Naive thymus-derived CD8-positive, alpha-beta T cell (primary cell): ENCODE measurements around the gene ADCY5. TPM values are rescaled to one million over a fixed set of nuclear protein-coding genes. Genes with fewer than 3 reads are reported as not detected.
"Not testable (repeated sequence)": the region's sequence is repeated elsewhere in the genome, so short reads cannot be mapped to it uniquely, and the experiment has no call there.

ENCODE experiments used
- ATAC-seq, 2 donors: fragments of 150-1000 bp; cut with Tn5 transposase in 1 of 2; sonication (Bioruptor Pico), chemical (Tn5 transposase) in 1 of 2; 1 replicate in 1 of 2; 2 replicates in 1 of 2; pipeline ENCODE4 v1.10.0; 2021; ENCODE audit warnings: mild to moderate bottlenecking in 2 of 2, moderate library complexity in 2 of 2
- POLR2A ChIA-PET: fragments of 350-600 bp; sonication (Branson Sonifier 250); formaldehyde crosslinking; loops from one replicate; lab custom pipeline; 2021; ENCODE audit warnings: antibody characterized with exemption; lab: Charles Lee
- DNase-seq, 10 donors: peaks; one replicate each; pipeline versions ENCODE4 v3.0.0 to v3.0.0-alpha.2; 2020 to 2022
- H3K27ac Mint-ChIP-seq, 10 donors: one replicate each; pipeline ENCODE4 v1.8.0; 2020 to 2022; ENCODE audit warnings: mild to moderate bottlenecking in 10 of 10, mixed read lengths in 10 of 10, moderate library complexity in 4 of 10, inconsistent platforms in 1 of 10
- H3K27me3 Mint-ChIP-seq, 5 donors: one replicate each; pipeline ENCODE4 v1.8.0; 2021 to 2022; ENCODE audit warnings: mixed read lengths in 5 of 5
- H3K36me3 Mint-ChIP-seq, 3 donors: one replicate each; pipeline ENCODE4 v1.8.0; 2020 to 2022; ENCODE audit warnings: mixed read lengths in 3 of 3, mild to moderate bottlenecking in 2 of 3, inconsistent platforms in 1 of 3
- H3K4me1 Mint-ChIP-seq, 4 donors: one replicate each; pipeline ENCODE4 v1.8.0; 2021 to 2022; ENCODE audit warnings: mixed read lengths in 4 of 4
- H3K4me3 Mint-ChIP-seq, 10 donors: one replicate each; pipeline ENCODE4 v1.8.0; 2020 to 2022; ENCODE audit warnings: mild to moderate bottlenecking in 10 of 10, mixed read lengths in 10 of 10, moderate library complexity in 6 of 10, inconsistent platforms in 1 of 10
- H3K9me3 Mint-ChIP-seq, 9 donors: one replicate each; pipeline ENCODE4 v1.8.0; 2020 to 2022; ENCODE audit warnings: mixed read lengths in 9 of 9, mild to moderate bottlenecking in 3 of 9, inconsistent platforms in 1 of 9, moderate library complexity in 1 of 9
- polyA plus RNA-seq, 3 donors: library from polyadenylated mRNA; unstranded; fragments of 300-500 nt; fragmentation: Illumina TruSeq; gene quantifications; one replicate each; pipeline ENCODE4 v1.2.3, GENCODE V29; 2021
- total RNA-seq, 8 experiments: library from RNA in 2 of 8; stranded (reverse) in 2 of 8; gene quantifications; one replicate each; pipeline ENCODE4 v1.2.3 and lab custom pipeline; 2021 to 2026

ADCY5 gene
- total RNA-seq (not detected), polyA plus RNA-seq (under 1 TPM in 2 of 3 donors, not detected in 1; 0.03 to 0.07 TPM), total RNA-seq (lab: John Stamatoyannopoulos, UW) (0 to 0.17 (median 0) reads per million in 6 experiments)

DNA sequence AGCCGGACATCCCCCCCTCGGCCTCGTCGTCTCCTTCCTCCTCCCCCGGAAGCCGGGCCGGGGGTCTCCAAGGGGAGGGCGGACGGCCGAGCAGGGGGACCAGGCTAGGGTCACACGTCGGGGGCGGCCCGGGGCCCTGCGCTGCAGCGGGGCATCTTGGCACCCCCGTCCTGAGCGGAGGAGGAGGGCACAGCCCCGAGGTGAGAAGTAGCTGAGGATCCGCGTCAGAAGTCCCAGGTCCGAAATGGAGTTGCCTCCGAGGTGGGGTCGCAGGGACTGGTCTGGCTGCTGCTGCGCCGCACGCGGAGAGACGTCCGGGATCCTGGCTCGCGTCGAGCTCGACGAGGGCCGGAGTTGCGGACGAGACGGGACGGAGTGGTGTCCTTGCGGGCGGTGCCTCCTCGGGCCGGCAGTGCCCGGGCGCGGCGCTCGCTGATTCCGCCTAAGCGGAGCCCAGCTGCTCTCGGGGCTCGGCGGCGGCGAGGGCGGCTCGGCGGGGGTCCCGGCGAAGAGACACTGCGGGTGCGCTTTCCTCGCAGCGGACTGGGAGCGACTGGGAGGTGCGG, at the start of gene ADCY5:
Gene ADCY5, minus strand, starts transcription at position 555 of the 566 bp plus-strand sequence. Its CDS starts 545 bp downstream, at position 10.
- peak in 1 of 2 donors; percentile 43 for ATAC-seq

GRCh38 chr3:123493912-123494311, 45.0 kb upstream of the ADCY5 start:
- POLR2A ChIA-PET = no interaction called here
- Mint-ChIP-seq H3K4me3 (no peak overlapping the region), H3K27ac (no peak overlapping the region), H3K27me3 (no peaks in the 10 kb centered on the region), H3K36me3 (peaks cover 0 to 63% (median 21%) of the 10 kb centered on the region in 3 donors), H3K9me3 (no peaks in the 10 kb centered on the region), H3K4me1 (peaks cover 0 to 9% (median 4%) of the 10 kb centered on the region in 4 donors)
- DNase-seq (no peak), ATAC-seq (no peak)

More for the DNA sequence above, at the start of gene ADCY5:
- Mint-ChIP-seq H3K4me1 (peaks cover 0 to 7% (median 6%) of the 10 kb centered on the region in 4 donors), H3K36me3 (no peaks in the 10 kb centered on the region), H3K9me3 (peaks cover 0 to 3% (median 0%) of the 10 kb centered on the region in 9 donors), H3K4me3 (peak within 1 kb of the TSS in 9 of 10 donors; percentile 32 to 81 (median 65)), H3K27ac (no peak within 1 kb of the TSS), H3K27me3 (peaks cover 37 to 62% (median 54%) of the 10 kb centered on the region in 5 donors)
- POLR2A ChIA-PET = no interaction called here
- peak in 1 of 10 donors; percentile 7 for DNase-seq

- H3K27ac Mint-ChIP-seq = peak overlapping the region in 3 of 10 donors; percentile 15 to 56 (median 16)
- H3K9me3 Mint-ChIP-seq = no peaks in the 10 kb centered on the region
- ATAC-seq = peak in 1 of 2 donors; percentile 12
- no peak overlapping the region for H3K4me3 Mint-ChIP-seq
- peaks cover 0 to 9% (median 4%) of the 10 kb centered on the region in 4 donors for H3K4me1 Mint-ChIP-seq
- H3K36me3 Mint-ChIP-seq = peaks cover 0 to 47% (median 14%) of the 10 kb centered on the region in 3 donors
- POLR2A ChIA-PET = no interaction called here
- DNase-seq = peak in 1 of 10 donors; percentile 28
- no peaks in the 10 kb centered on the region for H3K27me3 Mint-ChIP-seq
Measured at GRCh38 chr3:123491966-123492587, 43.2 kb upstream of the ADCY5 start.

GRCh38 chr3:123489400-123490004, 40.6 kb upstream of the ADCY5 start:
- DNase-seq (peak in 6 of 10 donors; percentile 8 to 25 (median 16)), ATAC-seq (peak in 1 of 2 donors; percentile 30)
- POLR2A ChIA-PET = interaction anchor here (0.6 kb wide), 1 partner anchor 14 kb away, joined by 3 read pairs; no protein-coding TSS in a partner anchor
- Mint-ChIP-seq H3K27ac (no peak overlapping the region), H3K4me3 (no peak overlapping the region), H3K4me1 (peaks cover 0 to 9% (median 5%) of the 10 kb centered on the region in 4 donors), H3K9me3 (no peaks in the 10 kb centered on the region), H3K36me3 (peaks cover 0 to 28% (median 6%) of the 10 kb centered on the region in 3 donors), H3K27me3 (peaks cover 0 to 3% (median 0%) of the 10 kb centered on the region in 5 donors)

- Mint-ChIP-seq H3K36me3 (peaks cover 0 to 22% (median under 1%) of the 10 kb centered on the region in 3 donors), H3K27ac (peak overlapping the region in 2 of 10 donors; percentile 11 to 36), H3K9me3 (no peaks in the 10 kb centered on the region), H3K4me3 (no peak overlapping the region), H3K27me3 (peaks cover 0 to 5% (median 0%) of the 10 kb centered on the region in 5 donors), H3K4me1 (peaks cover 0 to 9% (median 5%) of the 10 kb centered on the region in 4 donors)
- POLR2A ChIA-PET = no interaction called here
- DNase-seq = no peak
- no peak for ATAC-seq
Measured at GRCh38 chr3:123488645-123489347, 39.9 kb upstream of the ADCY5 start.

DNA sequence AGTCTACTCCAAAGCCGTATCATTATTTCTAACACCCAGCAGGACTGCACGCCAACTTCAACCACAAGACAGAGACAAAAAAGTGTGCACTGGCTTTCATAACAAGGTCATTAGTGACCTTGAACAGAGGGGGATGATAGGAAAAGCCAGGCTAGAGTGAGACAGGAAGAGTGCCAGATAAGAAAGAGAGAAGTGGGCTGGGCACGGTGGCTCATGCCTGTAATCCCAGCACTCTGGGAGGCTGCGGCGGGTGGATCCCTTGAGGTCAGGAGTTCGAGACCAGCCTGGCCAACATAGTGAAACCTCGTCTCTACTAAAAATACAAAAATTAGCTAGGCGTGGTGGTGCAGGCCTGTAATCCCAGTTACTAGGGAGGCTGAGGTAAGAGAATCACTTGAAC, 38.2 kb upstream of the ADCY5 start:
- H3K9me3 Mint-ChIP-seq, H3K4me3 Mint-ChIP-seq, H3K4me1 Mint-ChIP-seq, H3K27me3 Mint-ChIP-seq, DNase-seq, POLR2A ChIA-PET, ATAC-seq: not testable (repeated sequence)
- H3K36me3 Mint-ChIP-seq = peaks cover 0 to 12% (median 0%) of the 10 kb centered on the region in 3 donors
- peak overlapping the region in 3 of 10 donors; percentile 19 to 39 (median 35) for H3K27ac Mint-ChIP-seq

DNA sequence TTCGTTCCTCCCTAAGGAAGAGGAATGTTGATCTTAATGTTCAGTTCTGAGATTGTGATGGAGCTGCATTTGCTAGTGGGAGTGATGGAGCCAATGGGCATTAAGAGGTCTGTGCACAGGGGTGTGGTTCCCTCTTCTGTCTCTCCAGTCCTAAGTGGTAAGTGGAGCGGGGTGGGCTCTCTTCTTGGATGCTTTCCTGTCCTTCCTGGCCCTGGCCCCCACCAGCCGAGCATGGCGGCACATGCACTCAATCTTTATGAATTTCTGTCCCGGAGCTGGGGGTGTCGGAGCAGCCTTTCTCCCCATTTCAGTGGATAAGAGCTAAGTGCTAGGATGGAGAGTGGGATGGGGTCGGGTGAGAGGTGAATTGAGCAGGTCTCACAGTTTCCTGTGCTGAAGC, 37.6 kb upstream of the ADCY5 start:
- Mint-ChIP-seq H3K4me1 (peaks cover 0 to 4% (median 1%) of the 10 kb centered on the region in 4 donors), H3K27ac (peak overlapping the region in 1 of 10 donors; percentile 39), H3K9me3 (no peaks in the 10 kb centered on the region), H3K36me3 (peaks cover 0 to 10% (median 0%) of the 10 kb centered on the region in 3 donors), H3K4me3 (no peak overlapping the region), H3K27me3 (peaks cover 0 to 5% (median 0%) of the 10 kb centered on the region in 5 donors)
- no peak for DNase-seq
- POLR2A ChIA-PET = no interaction called here
- ATAC-seq = no peak

GRCh38 chr3:123485551-123485950, 36.7 kb upstream of the ADCY5 start:
- POLR2A ChIA-PET = no interaction called here
- H3K27ac Mint-ChIP-seq = no peak overlapping the region
- H3K36me3 Mint-ChIP-seq = peaks cover 0 to 4% (median 0%) of the 10 kb centered on the region in 3 donors
- no peaks in the 10 kb centered on the region for H3K9me3 Mint-ChIP-seq
- H3K4me1 Mint-ChIP-seq = peaks cover 0 to 4% (median 1%) of the 10 kb centered on the region in 4 donors
- H3K27me3 Mint-ChIP-seq = peaks cover 0 to 6% (median 4%) of the 10 kb centered on the region in 5 donors
- DNase-seq (no peak), ATAC-seq (no peak)
- H3K4me3 Mint-ChIP-seq = no peak overlapping the region

- DNase-seq (no peak), ATAC-seq (no peak)
- Mint-ChIP-seq H3K27me3 (peaks cover 2 to 22% (median 9%) of the 10 kb centered on the region in 5 donors), H3K9me3 (no peaks in the 10 kb centered on the region), H3K36me3 (no peaks in the 10 kb centered on the region), H3K4me1 (peaks cover 0 to 4% (median 0%) of the 10 kb centered on the region in 4 donors), H3K4me3 (no peak overlapping the region), H3K27ac (no peak overlapping the region)
- POLR2A ChIA-PET = no interaction called here
Measured at GRCh38 chr3:123483146-123483545, 34.3 kb upstream of the ADCY5 start.

- H3K4me3 Mint-ChIP-seq = no peak overlapping the region
- peaks cover 0 to 4% (median 0%) of the 10 kb centered on the region in 4 donors for H3K4me1 Mint-ChIP-seq
- no peak overlapping the region for H3K27ac Mint-ChIP-seq
- H3K36me3 Mint-ChIP-seq = no peaks in the 10 kb centered on the region
- peaks cover 9 to 34% (median 16%) of the 10 kb centered on the region in 5 donors for H3K27me3 Mint-ChIP-seq
- POLR2A ChIA-PET = no interaction called here
- no peaks in the 10 kb centered on the region for H3K9me3 Mint-ChIP-seq
- DNase-seq (no peak), ATAC-seq (no peak)
Measured at GRCh38 chr3:123481722-123482457, 33.0 kb upstream of the ADCY5 start.

DNA sequence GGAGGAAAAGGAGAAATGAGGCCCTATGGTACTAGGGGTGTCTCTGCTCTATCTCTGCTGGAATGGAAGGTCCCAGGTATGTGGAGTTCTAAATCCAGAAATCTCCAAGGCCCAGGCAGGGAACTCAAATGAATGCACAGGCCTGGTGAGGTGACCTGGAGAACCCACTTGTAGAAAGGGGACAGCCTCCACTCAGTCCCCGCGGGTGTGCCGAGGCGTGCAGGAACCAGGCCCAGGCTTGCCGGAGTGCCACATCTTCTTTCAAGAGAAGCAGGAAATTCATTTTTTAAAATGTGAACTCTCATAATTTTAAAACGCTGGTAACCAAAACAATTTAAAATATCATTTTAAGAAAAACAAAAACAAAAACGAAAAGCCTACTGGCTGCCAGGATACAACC, 32.2 kb upstream of the ADCY5 start:
- Mint-ChIP-seq H3K4me3 (no peak overlapping the region), H3K9me3 (no peaks in the 10 kb centered on the region), H3K4me1 (peaks cover 0 to 4% (median 0%) of the 10 kb centered on the region in 4 donors), H3K27me3 (peaks cover 14 to 41% (median 22%) of the 10 kb centered on the region in 5 donors), H3K36me3 (no peaks in the 10 kb centered on the region), H3K27ac (no peak overlapping the region)
- ATAC-seq = no peak
- POLR2A ChIA-PET = no interaction called here
- DNase-seq = no peak
